Measurements from ENCODE around the gene ETV2.

GRCh38 chr19:35612559-35613321 lies 28.8 kb upstream of the ETV2 start, which contains the start of gene HAUS5:
- TF ChIP-seq CTCF (IDR thresholded peaks at IDR 0.05) (no peak), POLR2A (IDR thresholded peaks at IDR 0.05) (no peak)

Measured in right lobe of liver (tissue), 4 donors.